Measurements from ENCODE around the gene EXOC4.

GRCh38 chr7:133945497-133945896, 692.6 kb downstream of the EXOC4 start:
- no peak for TF ChIP-seq ZFX (CRISPR knock-in tag; IDR thresholded peaks at IDR 0.05; ENCODE audit: low read depth)
- TF ChIP-seq FOSL2 (CRISPR knock-in tag; IDR thresholded peaks at IDR 0.05) = no peak
- no peak for TF ChIP-seq NFIC (IDR thresholded peaks at IDR 0.05; ENCODE audit: low read length)

Data from HepG2 (cell line).